Heart left ventricle (tissue), 16 donors: ENCODE data around the gene MREG. TPM values are rescaled to one million over a fixed set of nuclear protein-coding genes. Genes with fewer than 3 reads are reported as not detected.
"Not testable (repeated sequence)": the region's sequence is repeated elsewhere in the genome, so short reads cannot be mapped to it uniquely, and the experiment has no call there.

Experiments used
- ATAC-seq, 4 donors: fragments of 200-7000 bp; cut with Tn5 transposase; one replicate each; pipeline ENCODE4 v1.9.1; 2020 to 2022; ENCODE audit warnings: moderate library complexity in 4 of 4, mild to moderate bottlenecking in 3 of 4, moderate number of reproducible peaks in 1 of 4
- DNase-seq, 5 donors: peaks; one replicate each; pipeline ENCODE4 v3.0.0-alpha.2; 2020
- H3K27ac ChIP-seq, 12 donors: fragments of 200-600 bp; sonication (generic) in 4 of 12; one replicate each; pipeline versions ENCODE4 v1.5.0 to v1.8.0; 2016 to 2022; ENCODE audit warnings: mild to moderate bottlenecking in 2 of 12
- H3K27me3 ChIP-seq, 9 donors: fragments of 200-600 bp; sonication (generic) in 2 of 9; one replicate each; pipeline versions ENCODE4 v1.5.1 to v1.8.0; 2016 to 2022; ENCODE audit warnings: mild to moderate bottlenecking in 3 of 9
- H3K36me3 ChIP-seq, 9 donors: fragments of 200-600 bp; sonication (generic) in 2 of 9; one replicate each; pipeline versions ENCODE4 v1.5.0 to v1.8.0; 2018 to 2022; ENCODE audit warnings: mild to moderate bottlenecking in 2 of 9
- H3K4me1 ChIP-seq, 12 donors: fragments of 200-600 bp; sonication (generic) in 4 of 12; one replicate each; pipeline versions ENCODE4 v1.5.0 to v1.8.0; 2016 to 2022; ENCODE audit warnings: mild to moderate bottlenecking in 3 of 12
- H3K4me3 ChIP-seq, 12 donors: fragments of 200-600 bp; sonication (generic) in 4 of 12; one replicate each; pipeline versions ENCODE4 v1.5.0 to v1.8.0; 2017 to 2022; ENCODE audit warnings: mild to moderate bottlenecking in 9 of 12, moderate library complexity in 4 of 12
- H3K9me3 ChIP-seq, 12 donors: fragments of 200-600 bp; sonication (generic) in 4 of 12; one replicate each; pipeline versions ENCODE4 v1.5.0 to v1.8.0; 2016 to 2022; ENCODE audit warnings: mild to moderate bottlenecking in 1 of 12
- CTCF ChIP-seq, 12 donors: fragments of 200-600 bp; sonication (generic) in 4 of 12; IDR thresholded peaks; one replicate each; pipeline versions ENCODE4 v1.5.0 to v1.8.0; 2018 to 2022; ENCODE audit warnings: antibody characterized with exemption in 12 of 12, mild to moderate bottlenecking in 5 of 12
- POLR2A ChIP-seq, 2 donors: fragments of 450-650 bp; IDR thresholded peaks; one replicate each; pipeline ENCODE4 v1.6.1; 2017; ENCODE audit warnings: antibody characterized with exemption in 2 of 2, mild to moderate bottlenecking in 2 of 2, moderate library complexity in 2 of 2
- WGBS, 4 donors: extraction: QIAGEN DNeasy Blood & Tissue Kit in 2 of 4; methylation state at CpG; one replicate each; pipeline versions ENCODE4 v1.1.5 to v1.1.7; 2013 to 2018; 5-methylcytosine and 5-hydroxymethylcytosine counted together
- intact Hi-C, 10 donors: fragments of 100-400 bp; cut with DNase I; formaldehyde crosslinking; loops; one replicate each; pipeline versions ENCODE4 v1.11.1 to v1.14.2; 2022
- polyA plus RNA-seq, 2 donors: library from polyadenylated mRNA; stranded (reverse); fragments of 200-250 nt; gene quantifications; one replicate each; pipeline ENCODE4 v1.2.3, GENCODE V29; 2013
- total RNA-seq, 9 donors: library from RNA; depleted of rRNA in 2 of 9; stranded (reverse); fragments of >200 nt in 2 of 9; fragmentation: NEBNext Ultra II Directional in 3 of 9; extraction: Animal tissue kit (Norgen Biotek cat#: 25700) in 3 of 9; gene quantifications; one replicate each; pipeline versions ENCODE4 v1.1.0 to v1.2.4, GENCODE V29; 2016 to 2023
- donor health status: ischemic (EF 13 %, LVEDD 7.1; RV severe dilation, severe dysfunction).
- donor health status: healthy with polysubstance abuse.
- donor health status: DM: no; HTN: yes; CAD: no.
- donor health status: DM: no; HTN: no; CAD: no.
- donor health status: ischemic (EF 25% LVEDD 6.9; RV normal size, moderate dysfunction).
- donor health status: ischemic (EF 25% LVEDD 5.7; RV mildly dilated, moderate dysfunction).
- donor health status: healthy.
- donor health status: DM: yes; HTN: yes; CAD: no.
- donor health status: ischemic (EF 35%, LVEDD 5.7; RV mildly dilated, moderate dysfunction).
- donor health status: nonischemic (EF 11% LVEDD 7.7; RV severe dilation, severe dysfunction).
- donor health status: DM: yes; HTN: yes; CAD: no.
- donor health status: PGD.
- donor health status: ischemic (EF 29% LVEDD 5.4; RV normal size, mild dysfunction).
- donor health status: nonischemic (EF 23%, LVEDD 6.1; RV moderate dilation, normal function).

The MREG gene
- total and polyA plus RNA-seq, 11 donors: 0.14 to 2.4 (median 0.34) TPM; not detected in 1

GRCh38 chr2:215973145-215973792, 40.1 kb downstream of the MREG start:
- intact Hi-C loops: no loop called here
- TF ChIP-seq CTCF (IDR thresholded peaks at IDR 0.05) (no peak), POLR2A (IDR thresholded peaks at IDR 0.05) (no peak)
- Histone ChIP-seq H3K36me3 (no peaks in the 10 kb centered on the region), H3K4me3 (no peak overlapping the region), H3K4me1 (peaks cover 0 to 10% (median 0%) of the 10 kb centered on the region in 12 donors), H3K9me3 (peaks cover 0 to 4% (median 0%) of the 10 kb centered on the region in 12 donors), H3K27me3 (no peaks in the 10 kb centered on the region), H3K27ac (no peak overlapping the region)
- 53 to 56% (median 55%) methylated on average over 7 of the region's 7 CpGs for WGBS, 4 donors
- ATAC-seq (no peak), DNase-seq (no peak)

DNA sequence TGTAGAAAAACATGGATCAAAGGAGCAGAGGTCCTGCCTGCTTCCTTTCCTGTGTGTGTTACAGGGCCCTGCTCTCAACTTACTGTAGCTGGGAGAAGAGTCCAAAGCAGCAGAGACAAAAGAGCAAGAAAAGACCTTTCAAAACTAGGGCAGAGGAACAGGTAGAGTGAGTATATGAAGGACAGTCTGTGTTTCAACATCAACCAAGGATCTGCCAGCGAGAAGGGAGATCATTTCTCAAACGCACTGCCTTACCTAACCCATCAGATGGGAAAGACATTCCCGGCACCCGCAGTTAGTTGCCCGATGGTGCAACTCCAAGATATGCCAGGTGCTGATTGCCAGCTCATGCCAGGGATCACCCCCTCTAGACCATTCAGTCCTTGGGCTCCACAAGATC, 41.7 kb downstream of the MREG start:
- H3K9me3 ChIP-seq: no peaks in the 10 kb centered on the region
- DNase-seq (no peak), ATAC-seq (no peak)
- no peak for TF ChIP-seq CTCF (IDR thresholded peaks at IDR 0.05)
- no peak for TF ChIP-seq POLR2A (IDR thresholded peaks at IDR 0.05)
- no peaks in the 10 kb centered on the region for H3K27me3 ChIP-seq
- WGBS, 4 donors: 91 to 97% (median 95%) methylated on average over 5 of the region's 5 CpGs
- no peak overlapping the region for H3K4me3 ChIP-seq
- H3K36me3 ChIP-seq: no peaks in the 10 kb centered on the region
- H3K4me1 ChIP-seq: peaks cover 0 to 10% (median 0%) of the 10 kb centered on the region in 12 donors
- intact Hi-C loops: no loop called here
- no peak overlapping the region for H3K27ac ChIP-seq

DNA sequence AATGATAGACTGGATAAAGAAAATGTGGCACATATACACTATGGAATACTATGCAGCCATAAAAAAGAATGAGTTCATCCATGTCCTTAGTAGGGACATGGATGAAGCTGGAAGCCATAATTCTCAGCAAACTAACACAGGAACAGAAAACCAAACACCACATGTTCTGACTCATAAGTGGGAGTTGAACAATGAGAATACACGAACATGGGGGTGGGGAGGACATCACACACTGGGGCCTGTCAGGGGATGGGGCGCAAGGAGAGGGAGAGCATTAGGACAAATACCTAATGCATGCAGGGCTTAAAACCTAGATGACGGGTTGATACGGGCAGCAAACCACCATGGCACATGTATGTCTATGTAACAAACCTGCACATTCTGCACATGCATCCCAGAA, 42.5 kb downstream of the MREG start:
- intact Hi-C loops, H3K4me3 ChIP-seq, H3K9me3 ChIP-seq, ATAC-seq, DNase-seq, H3K27ac ChIP-seq, H3K36me3 ChIP-seq, H3K27me3 ChIP-seq: not testable (repeated sequence)
- 96 to 99% (median 97%) methylated on average over 4 of the region's 4 CpGs for WGBS, 4 donors
- H3K4me1 ChIP-seq: peaks cover 0 to 10% (median 0%) of the 10 kb centered on the region in 12 donors

DNA sequence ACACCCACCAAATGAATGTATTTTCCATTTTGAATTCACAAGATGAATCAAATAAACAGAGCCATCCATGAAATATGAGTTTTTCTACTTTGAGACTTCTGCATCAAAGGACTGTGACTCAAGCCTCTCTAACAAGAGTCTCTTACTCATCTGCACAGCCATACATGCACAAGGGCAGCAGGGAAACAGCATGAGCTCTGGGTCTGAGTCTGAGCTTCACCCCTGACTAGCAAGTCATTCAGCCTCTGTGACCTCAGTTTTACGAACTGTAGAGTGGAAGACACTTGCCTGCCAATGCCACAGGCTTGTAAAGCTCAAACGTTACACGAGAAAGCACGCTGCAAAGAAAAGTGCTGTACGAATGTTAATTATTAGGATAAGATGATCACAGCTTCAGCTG, 42.9 kb downstream of the MREG start:
- H3K9me3 ChIP-seq: no peaks in the 10 kb centered on the region
- H3K4me1 ChIP-seq: peaks cover 0 to 10% (median 0%) of the 10 kb centered on the region in 12 donors
- DNase-seq (no peak), ATAC-seq (no peak)
- H3K4me3 ChIP-seq: no peak overlapping the region
- TF ChIP-seq CTCF (IDR thresholded peaks at IDR 0.05) (no peak), POLR2A (IDR thresholded peaks at IDR 0.05) (no peak)
- no peaks in the 10 kb centered on the region for H3K36me3 ChIP-seq
- WGBS, 4 donors: 88 to 98% (median 97%) methylated on average over 5 of the region's 5 CpGs
- H3K27ac ChIP-seq: no peak overlapping the region
- intact Hi-C loops: no loop called here
- no peaks in the 10 kb centered on the region for H3K27me3 ChIP-seq
